Lung (tissue), 12 donors: ENCODE results near the gene PPP2R5A. TPM values are rescaled to one million over a fixed set of nuclear protein-coding genes. Genes with fewer than 3 reads are reported as not detected.

Experiments used
- ATAC-seq: fragments of 200-7000 bp; cut with Tn5 transposase; one replicate; pipeline ENCODE4 v1.9.1; 2020; ENCODE audit warnings: moderate number of reproducible peaks; ENCODE audit not compliant: insufficient read depth, low FRiP score
- DNase-seq, 3 donors: peaks; one replicate each; pipeline ENCODE4 v3.0.0-alpha.2; 2013 to 2017
- H3K27ac ChIP-seq, 2 donors: one replicate each; pipeline ENCODE4 v1.5.1; 2013; ENCODE audit warnings: mild to moderate bottlenecking in 2 of 2, moderate library complexity in 2 of 2, control low read depth in 1 of 2, inconsistent platforms in 1 of 2, low read depth in 1 of 2, low read length in 1 of 2
- H3K27me3 ChIP-seq, 3 donors: one replicate each; pipeline ENCODE4 v1.5.1; 2013; ENCODE audit warnings: low read length in 2 of 3; ENCODE audit not compliant: control insufficient read depth in 3 of 3, insufficient read depth in 3 of 3
- H3K36me3 ChIP-seq, 4 donors: one replicate each; pipeline ENCODE4 v1.5.1; 2013; ENCODE audit warnings: low read length in 4 of 4, mild to moderate bottlenecking in 1 of 4, moderate library complexity in 1 of 4; ENCODE audit not compliant: control insufficient read depth in 4 of 4, insufficient read depth in 4 of 4
- H3K4me1 ChIP-seq, 5 donors: one replicate each; pipeline ENCODE4 v1.5.1; 2013; ENCODE audit warnings: low read length in 5 of 5, mild to moderate bottlenecking in 2 of 5, moderate library complexity in 1 of 5; ENCODE audit not compliant: control insufficient read depth in 5 of 5, insufficient read depth in 5 of 5
- H3K4me3 ChIP-seq: one replicate; pipeline ENCODE4 v1.5.1; 2013; ENCODE audit warnings: mild to moderate bottlenecking, control low read depth, moderate library complexity
- H3K9ac ChIP-seq, 2 donors: one replicate each; pipeline ENCODE4 v1.5.1; 2013; ENCODE audit warnings: low read length in 2 of 2, control low read depth in 1 of 2; ENCODE audit not compliant: insufficient read depth in 1 of 2
- H3K9me3 ChIP-seq, 4 donors: one replicate each; pipeline ENCODE4 v1.5.1; 2013; ENCODE audit warnings: low read length in 3 of 4, mild to moderate bottlenecking in 1 of 4, moderate library complexity in 1 of 4; ENCODE audit not compliant: control insufficient read depth in 4 of 4, insufficient read depth in 3 of 4
- WGBS, 2 donors: extraction: QIAGEN DNeasy Blood & Tissue Kit; methylation state at CpG; one replicate each; pipeline ENCODE4 v1.1.7; 2013; 5-methylcytosine and 5-hydroxymethylcytosine counted together
- polyA plus RNA-seq, 2 donors: library from polyadenylated mRNA; stranded (reverse); fragments of 200-250 nt; gene quantifications; one replicate each; pipeline ENCODE4 v1.2.1, GENCODE V29; 2013
- total RNA-seq, 2 donors: library from RNA; depleted of rRNA in 1 of 2; stranded (reverse); fragments of >200 nt in 1 of 2; gene quantifications; one replicate each; pipeline ENCODE4 v1.2.1, GENCODE V29; 2014 to 2021
- TF ChIP-seq, protein P1 (sequence below): IDR thresholded peaks from 2 replicates; pipeline ENCODE4 v1.5.1; 2012; ENCODE audit warnings: mild to moderate bottlenecking; ENCODE audit errors: control extremely low read depth, extremely low read depth
- donor health status: control.
- donor health status: control.
- donor health status: Bipolar disorder and iron deficiency.
- donor health status: healthy.
- donor health status: DM: yes; HTN: yes; CAD: no.

Gene PPP2R5A
- total and polyA plus RNA-seq, 4 donors: 31.3 to 143 (median 54.3) TPM

DNA sequence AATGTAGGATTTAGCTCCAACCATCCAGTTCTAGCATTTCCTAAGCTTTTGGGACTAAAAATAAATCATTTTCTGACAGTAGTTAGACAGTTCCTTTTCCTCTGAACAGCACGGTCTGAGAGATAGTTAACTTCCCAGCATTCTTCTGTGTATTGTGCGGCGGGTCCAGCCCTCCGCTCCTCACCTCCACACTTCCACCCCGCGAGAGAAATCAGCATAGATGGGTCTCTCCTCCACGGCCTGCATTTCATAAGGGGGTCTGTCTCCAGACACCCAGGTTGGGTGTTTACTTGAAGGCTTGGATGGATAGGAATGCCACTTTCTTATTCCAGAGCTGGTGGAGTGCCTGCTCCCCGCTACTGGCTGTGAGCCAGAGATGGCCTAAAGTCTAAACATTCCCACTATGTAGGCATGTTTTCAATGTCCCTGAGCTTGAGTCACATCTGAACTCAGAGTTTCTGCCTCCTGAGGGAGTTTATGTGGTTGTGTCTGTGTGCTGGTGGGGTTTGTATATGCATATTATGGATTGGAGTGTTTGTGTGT lies 38.0 kb upstream of the PPP2R5A start:
- H3K27ac ChIP-seq: no peak overlapping the region
- H3K4me3 ChIP-seq: no peak overlapping the region
- ATAC-seq (no peak), DNase-seq (peak; percentile 51 to 70 (median 64))
- H3K9me3 ChIP-seq: no peaks in the 10 kb centered on the region
- peaks cover 0 to 11% (median 8%) of the 10 kb centered on the region in 5 donors for H3K4me1 ChIP-seq
- H3K36me3 ChIP-seq: no peaks in the 10 kb centered on the region
- no peak overlapping the region for H3K9ac ChIP-seq
- TF ChIP-seq, protein P1, sequence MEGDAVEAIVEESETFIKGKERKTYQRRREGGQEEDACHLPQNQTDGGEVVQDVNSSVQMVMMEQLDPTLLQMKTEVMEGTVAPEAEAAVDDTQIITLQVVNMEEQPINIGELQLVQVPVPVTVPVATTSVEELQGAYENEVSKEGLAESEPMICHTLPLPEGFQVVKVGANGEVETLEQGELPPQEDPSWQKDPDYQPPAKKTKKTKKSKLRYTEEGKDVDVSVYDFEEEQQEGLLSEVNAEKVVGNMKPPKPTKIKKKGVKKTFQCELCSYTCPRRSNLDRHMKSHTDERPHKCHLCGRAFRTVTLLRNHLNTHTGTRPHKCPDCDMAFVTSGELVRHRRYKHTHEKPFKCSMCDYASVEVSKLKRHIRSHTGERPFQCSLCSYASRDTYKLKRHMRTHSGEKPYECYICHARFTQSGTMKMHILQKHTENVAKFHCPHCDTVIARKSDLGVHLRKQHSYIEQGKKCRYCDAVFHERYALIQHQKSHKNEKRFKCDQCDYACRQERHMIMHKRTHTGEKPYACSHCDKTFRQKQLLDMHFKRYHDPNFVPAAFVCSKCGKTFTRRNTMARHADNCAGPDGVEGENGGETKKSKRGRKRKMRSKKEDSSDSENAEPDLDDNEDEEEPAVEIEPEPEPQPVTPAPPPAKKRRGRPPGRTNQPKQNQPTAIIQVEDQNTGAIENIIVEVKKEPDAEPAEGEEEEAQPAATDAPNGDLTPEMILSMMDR: no peak
- H3K27me3 ChIP-seq: no peaks in the 10 kb centered on the region
- WGBS, 2 donors: 40 to 46% methylated on average over 8 of the region's 8 CpGs

DNA sequence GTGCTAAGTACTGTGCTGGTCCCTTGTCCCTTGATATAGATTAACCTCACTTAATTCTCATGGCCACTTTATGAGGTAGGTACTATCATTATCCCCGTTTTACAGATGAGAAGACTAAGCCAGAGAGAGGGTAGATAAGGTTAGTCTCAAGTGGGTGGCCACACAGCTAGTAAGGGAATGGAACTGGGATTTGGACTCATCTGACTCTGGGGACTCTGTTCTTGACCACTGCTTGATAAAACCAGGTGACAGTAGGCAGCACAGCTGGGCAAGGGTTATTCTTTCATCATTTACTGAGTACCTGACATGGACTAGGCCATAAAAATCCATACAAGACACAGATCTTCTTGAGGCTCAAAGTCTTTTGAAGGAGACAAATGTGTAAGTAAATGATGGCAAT lies 37.2 kb upstream of the PPP2R5A start:
- WGBS, 2 donors: 94 to 97% methylated on average over 1 of the region's 1 CpG
- Histone ChIP-seq H3K27me3 (no peaks in the 10 kb centered on the region), H3K9ac (no peak overlapping the region), H3K27ac (peak overlapping the region in 1 of 2 donors; percentile 40), H3K4me1 (peaks cover 0 to 11% (median 3%) of the 10 kb centered on the region in 5 donors), H3K9me3 (no peaks in the 10 kb centered on the region), H3K4me3 (no peak overlapping the region), H3K36me3 (no peaks in the 10 kb centered on the region)
- ATAC-seq: no peak
- TF ChIP-seq, protein P1: no peak
- no peak for DNase-seq

DNA sequence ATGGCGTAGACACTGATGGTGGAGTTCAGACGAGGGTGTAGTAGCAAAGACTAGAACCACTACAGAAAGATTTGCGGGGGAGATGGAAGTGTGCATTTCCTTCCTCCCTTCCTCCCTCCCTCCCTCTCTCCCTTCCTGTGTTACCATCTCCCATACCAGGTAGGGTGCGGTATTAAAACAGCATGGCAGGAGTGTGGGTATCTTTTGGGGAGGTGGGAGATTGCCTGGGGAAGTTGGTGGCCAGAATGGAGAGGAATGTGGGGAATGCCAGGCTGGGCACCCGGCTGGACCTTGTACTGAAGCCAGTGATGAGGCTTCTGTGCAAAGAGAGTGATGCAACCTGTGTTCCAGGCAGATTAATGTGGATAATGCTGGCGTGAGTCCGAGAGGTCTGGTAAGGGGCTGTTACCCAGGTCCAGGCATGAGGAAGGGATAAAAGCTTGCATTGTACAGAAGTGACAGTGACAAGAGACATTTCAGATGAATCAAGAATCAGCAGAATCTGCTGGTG lies 30.3 kb upstream of the PPP2R5A start:
- H3K9ac ChIP-seq: no peak overlapping the region
- 26 to 56% methylated on average over 7 of the region's 7 CpGs for WGBS, 2 donors

More for the DNA sequence above, 30.3 kb upstream of the PPP2R5A start:
- no peaks in the 10 kb centered on the region for H3K27me3 ChIP-seq
- no peak overlapping the region for H3K27ac ChIP-seq
- no peak for ATAC-seq
- no peaks in the 10 kb centered on the region for H3K9me3 ChIP-seq
- H3K4me3 ChIP-seq: no peak overlapping the region
- peaks cover 0 to 5% (median 0%) of the 10 kb centered on the region in 5 donors for H3K4me1 ChIP-seq
- TF ChIP-seq, protein P1: no peak
- no peaks in the 10 kb centered on the region for H3K36me3 ChIP-seq
- DNase-seq: no peak
